ENCODE measurements around the gene ZNF407. TPM values are rescaled to one million over a fixed set of nuclear protein-coding genes. Genes with fewer than 3 reads are reported as not detected.

The ZNF407 gene
- total RNA-seq, 1 donor from 2014 or later, result 9.0 TPM

- no peaks in the 10 kb centered on the region for H3K36me3 Mint-ChIP-seq
- H3K27ac Mint-ChIP-seq, result no peak overlapping the region
- Histone ChIP-seq H3K27ac (no peak overlapping the region), H3K27me3 (no peaks in the 10 kb centered on the region), H4K20me1 (ENCODE audit: low read depth) (no peaks in the 10 kb centered on the region), H3K4me3 (no peak overlapping the region), H3K36me3 (no peaks in the 10 kb centered on the region), H3F3A (ENCODE audit: low read depth) (no peaks in the 10 kb centered on the region), H3K4me2 (no peak overlapping the region), H3K79me2 (ENCODE audit: low read depth) (no peaks in the 10 kb centered on the region), H3K9ac (no peak overlapping the region), H3K4me1 (no peaks in the 10 kb centered on the region), H3K9me3 (ENCODE audit: low read depth) (no peaks in the 10 kb centered on the region), H2AFZ (replicated peaks) (no peak overlapping the region)
- H3K27me3 Mint-ChIP-seq (ENCODE audit: insufficient read depth, low read depth), result peaks cover 2% of the 10 kb centered on the region
- no peaks in the 10 kb centered on the region for H3K9me3 Mint-ChIP-seq
- DNase-seq (ENCODE audit: low spot score), result no peak
- no peak for TF ChIP-seq CTCF (IDR thresholded peaks at IDR 0.05)
- no peak for TF ChIP-seq EZH2phosphoT487 (IDR thresholded peaks at IDR 0.05)
- TF ChIP-seq EZH2 (IDR thresholded peaks at IDR 0.05), result no peak
- peaks cover 24% of the 10 kb centered on the region for H3K4me1 Mint-ChIP-seq
- no peak overlapping the region for H3K4me3 Mint-ChIP-seq
Measured at GRCh38 chr18:74902147-74902455, 304.4 kb downstream of the ZNF407 start.

- Mint-ChIP-seq H3K36me3 (no peaks in the 10 kb centered on the region), H3K4me1 (peaks cover 5% of the 10 kb centered on the region), H3K27ac (no peak overlapping the region), H3K4me3 (no peak overlapping the region), H3K9me3 (no peaks in the 10 kb centered on the region), H3K27me3 (ENCODE audit: insufficient read depth, low read depth) (no peaks in the 10 kb centered on the region)
- H3K4me2 ChIP-seq, result no peak overlapping the region
- no peaks in the 10 kb centered on the region for H3K27me3 ChIP-seq
- no peaks in the 10 kb centered on the region for H3K36me3 ChIP-seq
- no peak overlapping the region for H3K27ac ChIP-seq
- no peaks in the 10 kb centered on the region for H3K4me1 ChIP-seq
- no peak overlapping the region for H3K4me3 ChIP-seq
- H3F3A ChIP-seq (ENCODE audit: low read depth), result no peaks in the 10 kb centered on the region
- H2AFZ ChIP-seq (replicated peaks), result no peak overlapping the region
- TF ChIP-seq EZH2phosphoT487 (IDR thresholded peaks at IDR 0.05), result no peak
- no peak for TF ChIP-seq EZH2 (IDR thresholded peaks at IDR 0.05)
- no peak for TF ChIP-seq CTCF (IDR thresholded peaks at IDR 0.05)
- no peaks in the 10 kb centered on the region for H4K20me1 ChIP-seq (ENCODE audit: low read depth)
- H3K9me3 ChIP-seq (ENCODE audit: low read depth), result no peaks in the 10 kb centered on the region
- no peak overlapping the region for H3K9ac ChIP-seq
- DNase-seq (ENCODE audit: low spot score), result no peak
- H3K79me2 ChIP-seq (ENCODE audit: low read depth), result no peaks in the 10 kb centered on the region
Measured at GRCh38 chr18:74905247-74905646, 307.6 kb downstream of the ZNF407 start.

- Histone ChIP-seq H3K27me3 (no peaks in the 10 kb centered on the region), H3K27ac (no peak overlapping the region), H3K9ac (no peak overlapping the region), H3K4me3 (no peak overlapping the region), H3K4me1 (no peaks in the 10 kb centered on the region), H3K4me2 (no peak overlapping the region), H3K79me2 (ENCODE audit: low read depth) (no peaks in the 10 kb centered on the region), H4K20me1 (ENCODE audit: low read depth) (no peaks in the 10 kb centered on the region), H2AFZ (replicated peaks) (no peak overlapping the region), H3K36me3 (no peaks in the 10 kb centered on the region), H3F3A (ENCODE audit: low read depth) (no peaks in the 10 kb centered on the region), H3K9me3 (ENCODE audit: low read depth) (no peaks in the 10 kb centered on the region)
- Mint-ChIP-seq H3K4me3 (no peak overlapping the region), H3K27me3 (ENCODE audit: insufficient read depth, low read depth) (no peaks in the 10 kb centered on the region), H3K9me3 (no peaks in the 10 kb centered on the region), H3K4me1 (peaks cover 5% of the 10 kb centered on the region), H3K27ac (no peak overlapping the region), H3K36me3 (no peaks in the 10 kb centered on the region)
- no peak for DNase-seq (ENCODE audit: low spot score)
- TF ChIP-seq EZH2 (IDR thresholded peaks at IDR 0.05) (no peak), EZH2phosphoT487 (IDR thresholded peaks at IDR 0.05) (no peak), CTCF (IDR thresholded peaks at IDR 0.05) (no peak)
Measured at GRCh38 chr18:74906184-74906583, 308.5 kb downstream of the ZNF407 start.

Data from neural progenitor cell (in vitro differentiated cells).